Osteocyte (in vitro differentiated cells): ENCODE data around the gene MS4A4A. TPM values are rescaled to one million over a fixed set of nuclear protein-coding genes. Genes with fewer than 3 reads are reported as not detected.
"Not testable (repeated sequence)": the region's sequence is repeated elsewhere in the genome, so short reads cannot be mapped to it uniquely, and the experiment has no call there.

Experiments used
- DNase-seq: peaks from one replicate; pipeline ENCODE4 v3.0.0; 2021; ENCODE audit warnings: mixed read lengths; ENCODE audit not compliant: unreplicated experiment; ENCODE audit errors: extremely low spot score
- H3K27ac Mint-ChIP-seq: one replicate; pipeline ENCODE4 v1.8.0; 2021; ENCODE audit warnings: mild to moderate bottlenecking, mixed read lengths; ENCODE audit not compliant: unreplicated experiment
- H3K27me3 Mint-ChIP-seq: one replicate; pipeline ENCODE4 v1.8.0; 2021; ENCODE audit warnings: mixed read lengths; ENCODE audit not compliant: unreplicated experiment
- H3K36me3 Mint-ChIP-seq: one replicate; pipeline ENCODE4 v1.8.0; 2021; ENCODE audit warnings: mixed read lengths; ENCODE audit not compliant: unreplicated experiment
- H3K4me1 Mint-ChIP-seq: one replicate; pipeline ENCODE4 v1.8.0; 2021; ENCODE audit warnings: mixed read lengths; ENCODE audit not compliant: unreplicated experiment
- H3K4me3 Mint-ChIP-seq: one replicate; pipeline ENCODE4 v1.8.0; 2021; ENCODE audit warnings: mild to moderate bottlenecking, moderate library complexity, mixed read lengths; ENCODE audit not compliant: unreplicated experiment
- H3K9me3 Mint-ChIP-seq: one replicate; pipeline ENCODE4 v1.8.0; 2021; ENCODE audit warnings: mixed read lengths; ENCODE audit not compliant: unreplicated experiment
- total RNA-seq: library from RNA; stranded (reverse); gene quantifications from 2 replicates; pipeline ENCODE4 v1.2.1, GENCODE V29; 2021
- TF ChIP-seq, protein P1 (sequence below): fragments of 200-600 bp; sonication (generic); IDR thresholded peaks from 2 replicates; pipeline ENCODE4 v1.5.0; 2021; ENCODE audit warnings: antibody characterized with exemption, mild to moderate bottlenecking, moderate library complexity

MS4A4A gene
- total RNA-seq, 1 donor from 2014 or later: not detected

- Mint-ChIP-seq H3K4me1 (peaks cover 21% of the 10 kb centered on the region), H3K9me3 (no peaks in the 10 kb centered on the region), H3K36me3 (no peaks in the 10 kb centered on the region), H3K4me3 (no peak overlapping the region), H3K27me3 (no peaks in the 10 kb centered on the region), H3K27ac (no peak overlapping the region)
- TF ChIP-seq, protein P1, sequence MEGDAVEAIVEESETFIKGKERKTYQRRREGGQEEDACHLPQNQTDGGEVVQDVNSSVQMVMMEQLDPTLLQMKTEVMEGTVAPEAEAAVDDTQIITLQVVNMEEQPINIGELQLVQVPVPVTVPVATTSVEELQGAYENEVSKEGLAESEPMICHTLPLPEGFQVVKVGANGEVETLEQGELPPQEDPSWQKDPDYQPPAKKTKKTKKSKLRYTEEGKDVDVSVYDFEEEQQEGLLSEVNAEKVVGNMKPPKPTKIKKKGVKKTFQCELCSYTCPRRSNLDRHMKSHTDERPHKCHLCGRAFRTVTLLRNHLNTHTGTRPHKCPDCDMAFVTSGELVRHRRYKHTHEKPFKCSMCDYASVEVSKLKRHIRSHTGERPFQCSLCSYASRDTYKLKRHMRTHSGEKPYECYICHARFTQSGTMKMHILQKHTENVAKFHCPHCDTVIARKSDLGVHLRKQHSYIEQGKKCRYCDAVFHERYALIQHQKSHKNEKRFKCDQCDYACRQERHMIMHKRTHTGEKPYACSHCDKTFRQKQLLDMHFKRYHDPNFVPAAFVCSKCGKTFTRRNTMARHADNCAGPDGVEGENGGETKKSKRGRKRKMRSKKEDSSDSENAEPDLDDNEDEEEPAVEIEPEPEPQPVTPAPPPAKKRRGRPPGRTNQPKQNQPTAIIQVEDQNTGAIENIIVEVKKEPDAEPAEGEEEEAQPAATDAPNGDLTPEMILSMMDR: no peak
- DNase-seq: no peak
Observed at GRCh38 chr11:60301178-60301577, 20.7 kb downstream of the MS4A4A start.

DNA sequence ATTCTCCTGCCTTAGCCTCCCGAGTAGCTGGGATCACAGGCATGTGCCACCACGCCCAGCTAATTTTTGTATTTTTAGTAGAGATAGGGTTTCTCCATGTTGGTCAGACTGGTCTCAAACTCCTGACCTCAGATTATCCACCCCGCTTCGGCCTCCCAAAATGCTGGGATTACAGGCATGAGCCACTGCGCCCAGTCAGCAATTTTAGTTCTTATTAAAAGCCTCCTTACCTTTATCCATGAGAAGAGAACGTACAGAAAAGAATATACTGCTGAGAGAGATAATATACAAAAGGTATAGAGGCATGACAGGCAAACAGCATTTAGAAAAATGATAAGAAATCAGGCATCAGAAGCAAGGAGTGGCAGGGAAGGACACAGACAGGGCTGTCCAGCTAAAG lies 21.4 kb downstream of the MS4A4A start:
- H3K27me3 Mint-ChIP-seq, H3K36me3 Mint-ChIP-seq, H3K9me3 Mint-ChIP-seq, DNase-seq, H3K27ac Mint-ChIP-seq, H3K4me3 Mint-ChIP-seq: not testable (repeated sequence)
- peaks cover 28% of the 10 kb centered on the region for H3K4me1 Mint-ChIP-seq

DNA sequence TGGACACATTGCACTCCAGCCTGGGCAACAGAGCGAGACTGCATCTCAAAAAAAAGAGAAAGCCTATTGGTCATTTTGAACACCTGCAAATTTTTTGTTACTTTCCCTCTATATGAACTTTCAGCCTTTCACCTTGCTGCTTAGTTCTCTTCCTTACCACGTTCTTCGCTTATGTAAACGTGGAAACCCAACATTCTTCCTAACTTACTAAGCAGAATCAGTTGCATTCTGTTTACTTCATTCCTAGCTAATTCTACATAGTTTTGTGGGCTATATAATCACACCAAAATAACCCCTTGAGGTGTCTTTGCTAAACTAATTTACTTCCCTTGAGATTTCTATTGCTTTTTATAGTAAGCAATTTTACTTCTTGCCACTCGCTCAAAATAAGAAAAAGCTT lies 23.2 kb downstream of the MS4A4A start:
- H3K9me3 Mint-ChIP-seq: no peaks in the 10 kb centered on the region
- no peaks in the 10 kb centered on the region for H3K36me3 Mint-ChIP-seq
- peaks cover 29% of the 10 kb centered on the region for H3K4me1 Mint-ChIP-seq
- H3K27ac Mint-ChIP-seq: no peak overlapping the region
- H3K4me3 Mint-ChIP-seq: no peak overlapping the region
- no peaks in the 10 kb centered on the region for H3K27me3 Mint-ChIP-seq
- TF ChIP-seq, protein P1: no peak
- DNase-seq: no peak

DNA sequence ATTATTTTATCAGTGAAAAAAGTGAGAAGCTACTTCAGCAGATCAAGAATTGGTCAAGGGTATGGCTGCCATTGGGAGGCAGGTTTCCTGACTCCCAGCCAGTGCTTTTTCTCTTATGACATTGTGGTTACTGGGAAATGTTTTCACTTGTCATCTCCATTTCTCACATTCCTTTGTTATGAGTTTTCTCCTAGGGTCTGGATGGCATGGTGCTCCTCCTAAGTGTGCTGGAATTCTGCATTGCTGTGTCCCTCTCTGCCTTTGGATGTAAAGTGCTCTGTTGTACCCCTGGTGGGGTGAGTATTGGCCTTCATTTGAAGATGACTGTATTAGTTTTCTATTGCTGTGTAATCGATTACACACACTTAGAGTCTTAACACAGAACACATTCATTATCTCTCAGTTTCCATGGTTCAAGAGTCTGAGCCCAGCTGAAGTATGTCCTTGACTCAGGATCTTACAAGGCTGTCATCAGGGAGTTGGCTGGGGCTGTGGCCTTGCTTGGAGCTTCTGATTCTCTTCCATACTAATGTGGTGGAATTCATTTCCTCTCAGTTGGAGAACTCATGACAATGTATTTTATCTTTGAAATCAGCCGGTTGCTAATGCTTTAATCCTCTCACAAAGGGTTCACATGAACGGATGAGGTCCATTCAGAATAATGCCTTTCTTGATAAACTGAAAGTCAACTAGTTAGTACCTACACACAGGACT lies 25.6 kb downstream of the MS4A4A start:
- TF ChIP-seq, protein P1: no peak
- H3K4me3 Mint-ChIP-seq: no peak overlapping the region
- DNase-seq: no peak
- H3K36me3 Mint-ChIP-seq: no peaks in the 10 kb centered on the region
- H3K27me3 Mint-ChIP-seq: no peaks in the 10 kb centered on the region
- peaks cover 32% of the 10 kb centered on the region for H3K4me1 Mint-ChIP-seq
- no peaks in the 10 kb centered on the region for H3K9me3 Mint-ChIP-seq
- peak overlapping the region; percentile 73 for H3K27ac Mint-ChIP-seq

- no peaks in the 10 kb centered on the region for H3K9me3 Mint-ChIP-seq
- no peaks in the 10 kb centered on the region for H3K36me3 Mint-ChIP-seq
- H3K4me1 Mint-ChIP-seq: peaks cover 24% of the 10 kb centered on the region
- H3K27me3 Mint-ChIP-seq: no peaks in the 10 kb centered on the region
- no peak for DNase-seq
- no peak overlapping the region for H3K27ac Mint-ChIP-seq
- no peak overlapping the region for H3K4me3 Mint-ChIP-seq
- TF ChIP-seq, protein P1: no peak
Observed at GRCh38 chr11:60307507-60308195, 27.2 kb downstream of the MS4A4A start.
